Measurements from ENCODE around the gene TRPM6. TPM values are rescaled to one million over a fixed set of nuclear protein-coding genes. Genes with fewer than 3 reads are reported as not detected.

Gene TRPM6
- total RNA-seq, 1 experiment from 2014 or later: not detected

- DNase-seq (ENCODE audit: low read depth): no peak
These were observed 112.3 kb downstream of the TRPM6 start for GRCh38 chr9:74775396-74775795.

- DNase-seq (ENCODE audit: low read depth): peak; percentile 63
These were observed 113.7 kb downstream of the TRPM6 start for GRCh38 chr9:74773886-74774479.

- no peak for DNase-seq (ENCODE audit: low read depth)
These were observed 115.6 kb downstream of the TRPM6 start for GRCh38 chr9:74772121-74772520.

GRCh38 chr9:74771672-74772071 is 116.0 kb downstream of the TRPM6 start:
- DNase-seq (ENCODE audit: low read depth): no peak

- DNase-seq (ENCODE audit: low read depth): no peak
These were observed 116.5 kb downstream of the TRPM6 start for GRCh38 chr9:74771262-74771585.

- peak; percentile 9 for DNase-seq (ENCODE audit: low read depth)
These were observed 117.0 kb downstream of the TRPM6 start for GRCh38 chr9:74770508-74771261.

- DNase-seq (ENCODE audit: low read depth): no peak
These were observed 122.2 kb downstream of the TRPM6 start for GRCh38 chr9:74765481-74765971.

GRCh38 chr9:74762950-74763349 is 124.8 kb downstream of the TRPM6 start:
- no peak for DNase-seq (ENCODE audit: low read depth)

- peak; percentile 91 for DNase-seq (ENCODE audit: low read depth)
These were observed 127.6 kb downstream of the TRPM6 start for GRCh38 chr9:74760031-74760700.

GRCh38 chr9:74755999-74756398 is 131.7 kb downstream of the TRPM6 start:
- DNase-seq (ENCODE audit: low read depth): no peak

- no peak for DNase-seq (ENCODE audit: low read depth)
These were observed 132.4 kb downstream of the TRPM6 start for GRCh38 chr9:74755355-74755754.

GRCh38 chr9:74753650-74754049 is 134.1 kb downstream of the TRPM6 start:
- DNase-seq (ENCODE audit: low read depth): no peak

- no peak for DNase-seq (ENCODE audit: low read depth)
These were observed 138.8 kb downstream of the TRPM6 start for GRCh38 chr9:74748966-74749365.

- peak; percentile 17 for DNase-seq (ENCODE audit: low read depth)
These were observed 144.7 kb downstream of the TRPM6 start for GRCh38 chr9:74742792-74743730.

- DNase-seq (ENCODE audit: low read depth): no peak
These were observed 145.4 kb downstream of the TRPM6 start for GRCh38 chr9:74742191-74742790.

GRCh38 chr9:74736646-74737045 is 151.1 kb downstream of the TRPM6 start:
- DNase-seq (ENCODE audit: low read depth): no peak

- no peak for DNase-seq (ENCODE audit: low read depth)
These were observed 152.0 kb downstream of the TRPM6 start for GRCh38 chr9:74735761-74736160.

GRCh38 chr9:74729136-74729695 is 158.5 kb downstream of the TRPM6 start:
- no peak for DNase-seq (ENCODE audit: low read depth)

GRCh38 chr9:74728176-74728575 is 159.5 kb downstream of the TRPM6 start:
- DNase-seq (ENCODE audit: low read depth): no peak

- DNase-seq (ENCODE audit: low read depth): no peak
These were observed 161.1 kb downstream of the TRPM6 start for GRCh38 chr9:74726581-74726980.

GRCh38 chr9:74724317-74724716 is 163.4 kb downstream of the TRPM6 start:
- DNase-seq (ENCODE audit: low read depth): no peak
